GM21526 (cell line): ENCODE results near the gene HBS1L.

ENCODE experiments used
- ATAC-seq: cut with Tn5 transposase; IDR thresholded peaks from one replicate; pipeline ENCODE4 v1.9.1; 2021; ENCODE audit warnings: moderate library complexity; ENCODE audit not compliant: unreplicated experiment, low FRiP score

HBS1L gene

DNA sequence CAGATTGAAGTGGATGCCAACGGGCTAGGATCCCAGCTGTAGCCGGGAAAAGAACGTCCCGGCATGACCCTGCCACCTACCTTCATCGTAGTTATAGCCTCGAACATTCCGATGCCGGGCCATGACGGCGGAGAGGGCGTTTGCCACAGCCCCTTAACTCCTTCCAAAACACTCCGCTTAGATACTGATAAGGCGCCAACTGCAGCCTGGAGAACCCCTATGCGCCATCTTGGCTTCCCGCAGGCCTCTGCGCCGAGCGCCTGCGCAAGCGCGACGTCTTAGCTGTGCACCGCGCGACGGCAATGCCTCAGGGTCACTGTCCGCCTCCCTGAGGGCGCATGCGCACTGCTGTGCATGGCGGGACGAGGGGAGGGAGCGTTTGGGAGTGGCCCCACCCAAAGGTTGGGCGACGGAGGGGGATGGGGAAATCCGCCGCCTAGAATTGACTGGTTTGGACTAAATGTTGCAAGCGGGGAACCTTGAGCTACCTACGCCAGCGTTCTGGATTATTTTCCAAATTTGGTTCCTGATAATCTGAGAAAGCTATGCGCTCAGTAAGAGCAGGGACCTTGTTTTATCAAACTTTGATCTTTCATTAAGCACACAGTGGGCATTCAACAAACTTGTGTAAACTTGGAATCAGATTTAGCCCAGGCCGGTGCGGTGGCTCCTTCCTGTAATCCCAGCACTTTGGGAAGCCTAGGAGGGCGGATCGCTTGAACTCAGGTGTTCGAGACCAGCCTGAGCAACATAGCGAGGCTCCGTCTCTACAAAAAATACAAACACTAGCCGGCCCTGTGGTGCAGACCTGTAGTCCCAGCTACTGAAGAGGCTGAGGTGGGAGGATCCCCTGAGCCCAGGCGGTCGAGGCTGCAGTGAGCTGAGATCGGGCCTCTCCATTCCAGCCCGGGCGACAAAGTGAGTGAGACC lies at the start of gene HBS1L:
Gene HBS1L, minus strand, starts transcription at position 254 of the 930 bp plus-strand sequence. Its CDS starts 131 bp downstream, at position 123.
- peak; percentile 93 for ATAC-seq

DNA sequence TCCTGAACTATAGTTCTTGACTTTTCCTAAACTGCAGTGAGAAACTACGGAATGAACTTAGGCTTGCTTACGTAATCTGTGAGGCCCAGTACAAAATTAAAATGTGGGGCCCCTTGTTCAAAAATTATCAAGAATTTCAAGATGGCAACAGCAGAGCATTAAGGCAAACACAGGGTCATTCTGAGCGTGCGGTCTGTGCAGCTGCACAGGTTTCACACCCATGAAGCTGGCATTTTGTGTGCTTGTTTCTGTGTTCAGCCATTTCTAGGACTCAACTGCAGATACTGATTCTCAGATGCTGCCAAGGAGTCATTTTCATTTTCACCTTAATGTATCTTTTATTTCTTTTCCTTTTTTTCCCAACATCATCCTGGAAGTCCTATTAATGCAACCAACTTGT lies 49.6 kb upstream of the HBS1L start:
- ATAC-seq: no peak

DNA sequence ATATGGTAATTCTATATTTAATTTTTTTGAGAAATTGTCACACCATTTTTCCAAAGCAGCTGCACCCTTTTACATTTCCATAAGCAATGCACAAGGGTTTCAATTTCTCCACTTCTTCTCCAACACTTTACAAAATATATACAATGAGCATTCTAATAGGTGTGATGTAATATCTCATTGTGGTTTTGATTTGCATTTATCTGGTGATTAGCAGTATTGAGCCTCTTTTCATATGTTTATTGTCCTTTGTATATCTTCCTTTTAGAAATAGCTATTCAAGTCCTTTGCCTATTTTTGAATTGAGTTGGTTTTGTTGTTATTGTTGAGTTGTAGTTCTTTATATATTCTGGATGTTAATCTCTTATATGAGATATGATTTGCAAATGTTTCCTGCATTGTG lies 47.6 kb upstream of the HBS1L start:
- no peak for ATAC-seq

DNA sequence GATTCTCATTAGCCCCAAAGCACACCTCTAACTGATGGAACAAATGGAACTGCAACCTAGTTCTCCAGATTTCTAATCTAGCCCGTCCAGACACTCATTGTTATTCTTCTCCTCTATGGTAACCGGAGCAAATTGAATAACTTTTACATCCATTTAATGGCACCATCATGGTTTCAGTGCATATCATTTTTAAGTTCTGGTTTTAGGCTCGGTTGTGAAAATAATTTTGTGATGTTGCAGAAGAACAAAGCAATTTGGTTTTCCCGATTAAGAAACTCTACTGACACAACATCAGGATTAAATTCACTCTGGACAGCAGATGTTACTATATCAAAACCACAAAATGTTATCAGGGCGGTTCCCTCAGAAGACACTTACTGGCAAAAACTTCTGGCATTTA lies 42.5 kb upstream of the HBS1L start:
- ATAC-seq: no peak

DNA sequence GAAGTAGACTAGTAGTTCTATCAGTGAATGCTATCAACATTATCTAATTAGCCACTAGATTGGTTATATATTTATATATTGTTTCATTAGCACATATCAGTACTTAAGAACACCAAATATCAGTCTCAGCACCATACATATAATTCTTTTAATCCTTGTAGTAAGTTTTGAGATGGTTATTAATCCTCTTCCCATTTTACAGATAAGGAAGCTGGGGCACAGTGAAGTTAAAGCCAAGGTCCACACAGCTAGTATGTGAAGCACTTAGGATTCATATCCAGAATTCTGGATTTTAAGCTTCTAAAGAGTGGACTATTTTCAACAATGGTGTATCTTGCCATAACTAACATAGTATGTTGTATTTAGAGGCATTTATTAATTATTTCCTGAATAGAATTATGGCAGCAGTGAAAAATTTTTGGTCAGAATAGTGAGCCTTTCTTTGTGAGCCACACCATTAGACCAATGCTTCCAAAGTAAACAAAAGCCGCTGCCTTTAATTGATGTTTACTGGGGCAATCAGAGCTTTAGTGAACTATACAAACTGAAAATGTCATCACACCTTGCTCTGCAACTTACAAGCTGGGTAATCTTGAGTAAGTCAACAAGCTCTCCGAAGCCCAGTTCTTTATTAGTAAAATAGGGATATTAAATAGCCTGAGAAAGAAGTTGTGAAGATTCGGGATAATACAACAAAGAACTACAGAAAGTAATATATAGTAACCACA lies 41.9 kb upstream of the HBS1L start:
- no peak for ATAC-seq

DNA sequence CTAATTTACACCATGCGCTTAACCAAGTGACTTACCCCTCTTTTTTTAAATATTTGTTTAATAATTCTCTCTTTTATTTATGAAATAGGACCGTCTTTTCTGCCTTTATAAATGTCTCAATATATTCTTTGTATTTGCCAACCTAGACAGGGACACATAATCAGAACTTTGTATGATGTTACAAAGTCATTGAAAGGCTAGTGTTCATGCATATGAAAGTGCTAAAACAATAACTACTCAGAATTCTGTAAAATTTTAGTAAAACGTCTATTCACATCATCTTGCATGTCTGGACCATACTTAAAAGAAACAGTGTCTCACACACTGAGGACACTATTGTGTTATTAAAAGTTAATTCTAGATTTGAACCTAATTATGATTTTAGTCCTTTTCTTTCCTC lies 41.1 kb upstream of the HBS1L start:
- ATAC-seq: no peak

DNA sequence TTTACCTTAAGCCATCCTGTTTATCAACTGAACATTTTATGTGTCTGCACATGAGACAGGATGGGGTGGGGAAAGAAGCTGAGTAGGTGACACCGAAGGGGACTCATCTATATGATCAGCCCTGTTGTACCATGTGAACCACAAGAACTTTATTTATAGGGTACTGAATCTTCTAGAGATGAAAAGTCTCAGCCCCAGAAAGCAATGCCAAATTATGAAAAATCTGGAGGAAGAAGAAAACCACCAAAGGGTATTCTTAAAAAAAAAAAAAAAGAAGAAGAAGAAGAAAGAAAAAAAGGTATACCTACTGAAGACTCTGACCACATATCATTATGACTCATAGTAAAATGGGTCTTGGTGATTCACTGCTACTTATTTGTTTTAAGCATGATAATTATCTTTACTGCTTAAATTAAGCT lies 39.8 kb upstream of the HBS1L start:
- ATAC-seq: no peak

DNA sequence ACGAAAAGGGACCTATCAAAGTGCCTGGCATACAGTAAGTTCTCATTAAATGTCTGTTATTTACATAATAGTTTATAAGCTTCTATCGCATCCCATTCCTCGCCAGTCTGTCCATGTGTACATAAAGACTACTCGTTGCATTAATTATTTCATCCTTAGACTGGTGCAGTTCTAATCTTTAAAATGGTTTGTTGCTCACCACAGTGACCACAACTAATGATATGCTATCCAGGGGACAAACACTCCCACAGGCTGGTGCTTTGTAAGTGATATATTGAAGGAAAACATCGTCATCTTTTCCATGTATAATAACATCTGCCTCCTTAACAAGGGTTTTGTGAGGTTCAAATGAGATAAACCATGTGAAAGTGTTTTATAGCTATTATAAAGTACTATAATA lies 39.0 kb upstream of the HBS1L start:
- ATAC-seq: no peak

DNA sequence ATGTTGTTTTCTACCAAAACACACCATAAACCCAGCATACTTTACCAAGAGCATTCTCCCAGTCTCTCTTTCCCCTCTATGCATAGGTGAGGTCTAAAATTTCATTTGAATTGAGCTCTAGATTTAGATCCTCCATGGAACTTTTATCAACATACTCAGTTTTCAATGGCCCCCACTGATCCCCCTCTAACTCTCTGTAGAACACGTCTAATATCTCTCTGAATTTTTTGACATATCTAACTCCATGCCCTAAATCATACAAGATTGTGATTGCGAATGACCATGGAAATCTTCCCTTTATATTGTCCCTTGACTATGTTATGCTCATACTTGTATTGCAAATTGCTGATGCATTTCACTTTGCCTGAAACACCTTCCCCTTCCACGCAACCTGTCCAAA lies 38.1 kb upstream of the HBS1L start:
- ATAC-seq: no peak

DNA sequence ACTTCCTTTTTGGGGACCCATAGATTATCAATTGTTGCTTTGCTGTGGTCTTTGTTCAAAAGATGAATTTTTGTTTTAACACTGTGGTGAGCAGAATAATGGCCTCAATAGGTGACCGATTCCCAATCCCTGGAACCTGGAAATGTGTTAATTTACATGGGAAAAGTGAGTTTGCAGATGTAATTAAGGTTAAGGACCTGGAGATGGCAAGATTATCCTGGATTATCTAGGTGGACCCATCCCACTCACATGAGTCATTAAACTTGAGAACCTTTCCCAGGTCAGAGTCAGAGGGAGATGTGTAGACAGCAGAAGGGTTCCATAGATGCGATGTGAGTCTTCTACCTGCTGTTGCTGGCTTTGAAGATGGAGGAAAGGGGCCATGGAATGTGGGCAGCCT lies 36.2 kb upstream of the HBS1L start:
- no peak for ATAC-seq

DNA sequence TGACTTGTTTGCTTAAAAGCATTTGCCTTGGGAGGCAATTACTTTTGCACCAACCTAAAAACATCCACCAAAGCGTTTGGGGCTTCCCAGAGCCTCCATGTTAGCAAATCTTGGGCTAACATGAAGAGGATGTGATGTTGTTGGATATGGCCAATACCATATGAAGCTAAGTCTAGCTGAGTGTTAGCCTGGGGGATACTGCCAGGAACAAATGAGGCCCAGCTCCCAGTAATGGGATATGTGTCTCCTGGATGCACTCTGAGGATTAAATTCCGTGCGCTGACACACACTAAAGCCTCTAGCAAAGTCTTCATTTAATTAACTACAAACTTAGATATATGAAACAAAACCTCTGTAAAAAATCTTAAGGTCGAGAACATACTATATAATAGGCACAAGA lies 35.3 kb upstream of the HBS1L start:
- no peak for ATAC-seq

DNA sequence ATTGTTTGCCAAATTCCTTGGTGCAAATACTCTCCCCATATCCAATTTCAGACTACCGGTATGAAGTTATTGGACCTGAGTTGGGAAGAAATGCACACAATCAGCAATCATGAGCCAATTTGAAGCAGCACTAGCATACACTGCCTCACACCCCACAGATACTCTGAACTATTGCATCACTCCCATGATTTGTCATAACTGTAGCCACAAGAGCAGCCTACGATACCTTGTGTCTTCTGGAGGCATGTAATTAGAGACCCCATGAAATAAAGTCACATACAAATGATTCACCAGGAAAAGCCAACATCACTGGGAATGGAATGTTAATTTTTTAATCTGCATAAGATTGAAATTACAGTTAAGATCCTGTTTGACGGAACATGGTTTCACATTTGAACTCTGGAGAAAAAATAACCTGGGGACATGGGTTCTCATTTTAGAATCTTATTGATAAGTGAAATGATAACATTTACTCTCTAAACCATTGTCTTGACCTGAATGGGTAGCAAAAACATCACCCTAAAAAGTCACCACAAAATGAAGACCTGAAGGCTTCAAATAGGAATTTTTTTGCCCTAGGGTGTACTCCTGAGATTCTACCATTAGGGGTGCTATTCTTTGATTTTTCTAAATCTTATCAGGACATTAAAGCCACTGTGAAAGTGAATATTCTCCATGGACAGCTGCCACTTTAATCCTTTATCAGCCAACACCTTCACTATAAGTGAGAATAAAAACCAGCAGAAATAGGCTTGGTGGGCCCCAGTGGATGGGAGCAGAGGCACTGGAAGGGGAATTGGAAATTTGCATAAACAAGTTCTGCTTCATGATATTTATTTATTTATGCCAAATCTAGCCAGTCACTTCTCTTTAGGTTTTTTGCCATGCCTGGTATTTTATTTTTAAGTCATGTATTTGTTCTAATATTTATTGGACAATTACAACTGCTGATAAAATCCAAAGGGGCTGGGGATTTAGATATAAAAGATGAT lies 34.5 kb upstream of the HBS1L start:
- peak; percentile 74 for ATAC-seq

DNA sequence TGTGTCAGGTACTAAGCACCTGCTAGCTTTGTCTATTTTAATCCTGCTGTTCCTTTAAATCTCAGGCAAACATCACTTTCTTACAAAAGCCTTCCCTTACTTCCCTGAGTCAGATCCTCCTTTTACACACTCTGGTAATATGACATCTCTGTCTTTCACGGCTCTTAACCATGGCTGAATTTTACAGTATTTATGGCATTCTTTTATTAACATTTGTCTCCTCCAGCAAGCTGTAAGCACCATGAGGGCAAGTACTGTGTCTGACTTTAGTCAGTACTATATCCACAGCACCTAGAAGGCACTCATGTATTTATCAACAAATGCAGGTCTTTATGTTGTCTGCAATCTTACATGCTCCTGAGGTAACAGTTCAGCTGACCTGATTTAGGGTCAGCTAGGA lies 33.7 kb upstream of the HBS1L start:
- no peak for ATAC-seq

DNA sequence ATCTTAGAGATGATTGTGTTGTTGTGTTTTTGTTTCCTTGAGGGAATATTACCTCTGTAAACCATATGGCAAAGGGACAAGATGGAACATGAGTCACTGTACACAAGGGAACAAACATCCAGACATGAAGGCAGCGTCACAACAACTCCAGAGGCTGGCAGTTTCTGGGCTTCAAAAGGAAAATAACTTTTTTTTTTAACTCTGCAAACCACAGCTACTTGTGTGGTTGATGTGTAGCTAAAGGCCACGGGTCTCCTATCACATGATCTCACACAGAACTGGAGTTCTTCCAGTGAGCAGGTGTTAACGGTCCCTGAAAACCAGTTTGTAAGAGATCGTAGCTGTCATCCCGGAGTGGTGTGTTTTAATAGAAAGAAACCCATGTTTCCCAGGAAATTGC lies 33.2 kb upstream of the HBS1L start:
- no peak for ATAC-seq

DNA sequence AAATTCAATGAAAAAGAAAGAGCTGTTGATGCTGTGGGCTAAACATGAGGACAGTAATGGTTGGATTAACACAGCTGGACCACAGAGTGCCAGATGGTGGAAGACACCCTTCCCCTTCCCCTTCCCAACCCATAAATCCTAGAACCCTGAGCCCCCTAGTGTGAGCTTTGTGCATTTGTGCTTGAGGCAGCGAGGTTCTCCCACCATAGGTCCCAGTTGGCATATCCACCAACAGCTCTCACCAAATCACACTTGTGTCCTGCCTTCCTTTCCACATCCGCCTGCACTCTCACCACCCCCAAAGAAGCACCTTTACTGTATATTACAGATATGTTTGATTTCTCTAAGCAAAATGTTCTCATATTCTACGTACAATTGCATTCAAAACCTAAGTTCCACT lies 32.8 kb upstream of the HBS1L start:
- no peak for ATAC-seq

DNA sequence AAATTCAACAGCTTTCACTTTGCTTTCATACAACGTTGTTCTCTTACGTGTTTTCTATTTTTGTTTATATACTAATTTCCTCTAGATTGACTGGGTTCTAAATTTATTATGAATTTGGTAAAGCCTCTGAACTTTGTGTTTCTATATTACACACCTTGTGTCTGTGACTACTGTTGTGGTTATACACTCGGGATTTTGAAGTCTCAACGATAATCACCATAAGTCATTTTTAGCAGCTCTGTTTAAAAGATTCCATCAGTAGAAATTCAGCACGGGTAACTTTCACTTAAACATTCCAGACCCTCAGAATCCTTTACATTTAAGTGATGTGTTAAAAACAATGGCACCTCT lies 31.8 kb upstream of the HBS1L start:
- ATAC-seq: no peak

DNA sequence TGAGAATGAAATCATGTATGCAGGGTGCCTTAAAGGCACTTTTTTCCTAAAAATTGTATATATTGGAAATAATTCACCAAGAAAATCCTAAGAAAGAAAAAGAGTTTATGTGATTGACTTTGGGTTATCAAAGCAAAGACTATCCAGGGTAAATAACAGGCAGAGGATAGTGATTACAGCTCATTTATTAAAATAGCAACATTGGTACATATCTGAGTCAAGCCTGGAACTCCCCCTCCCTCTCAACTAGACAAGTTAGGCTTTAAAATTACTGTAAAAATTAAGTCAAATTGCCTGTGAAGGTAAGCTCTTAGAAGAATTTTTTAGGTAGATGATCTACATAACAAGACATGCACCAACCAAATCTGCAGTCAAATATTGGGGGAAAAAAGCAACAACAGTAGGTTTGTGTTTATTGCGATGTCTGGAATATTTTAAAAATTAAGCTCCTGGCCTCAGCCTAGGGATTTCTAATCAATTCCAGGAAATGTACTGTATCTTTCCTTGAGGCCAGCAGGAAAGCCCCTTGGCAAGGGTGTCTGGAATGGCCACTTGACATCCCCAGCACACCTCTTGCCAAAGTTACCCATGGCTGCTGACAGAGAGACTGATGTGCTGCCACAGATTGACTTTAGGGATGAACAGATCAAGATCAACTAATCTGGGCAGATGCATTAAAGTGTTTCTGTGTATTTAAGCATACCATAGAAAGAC lies 31.2 kb upstream of the HBS1L start:
- no peak for ATAC-seq

DNA sequence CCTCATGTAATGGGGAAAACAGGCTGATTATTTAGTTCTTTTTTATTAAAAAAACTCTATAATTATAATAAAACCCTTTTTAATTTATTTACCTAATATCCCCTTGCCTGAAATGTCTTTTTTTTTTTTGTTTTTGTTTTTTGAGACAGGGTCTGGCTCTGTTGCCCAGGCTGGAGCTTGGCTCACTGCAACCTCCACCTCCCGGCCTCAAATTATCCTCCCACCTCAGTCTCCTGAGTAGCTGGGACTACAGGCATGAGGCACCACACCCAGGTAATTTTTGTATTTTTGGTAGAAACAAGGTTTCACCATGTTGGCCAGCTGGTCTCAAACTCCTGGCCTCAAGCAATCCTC lies 30.3 kb upstream of the HBS1L start:
- no peak for ATAC-seq

DNA sequence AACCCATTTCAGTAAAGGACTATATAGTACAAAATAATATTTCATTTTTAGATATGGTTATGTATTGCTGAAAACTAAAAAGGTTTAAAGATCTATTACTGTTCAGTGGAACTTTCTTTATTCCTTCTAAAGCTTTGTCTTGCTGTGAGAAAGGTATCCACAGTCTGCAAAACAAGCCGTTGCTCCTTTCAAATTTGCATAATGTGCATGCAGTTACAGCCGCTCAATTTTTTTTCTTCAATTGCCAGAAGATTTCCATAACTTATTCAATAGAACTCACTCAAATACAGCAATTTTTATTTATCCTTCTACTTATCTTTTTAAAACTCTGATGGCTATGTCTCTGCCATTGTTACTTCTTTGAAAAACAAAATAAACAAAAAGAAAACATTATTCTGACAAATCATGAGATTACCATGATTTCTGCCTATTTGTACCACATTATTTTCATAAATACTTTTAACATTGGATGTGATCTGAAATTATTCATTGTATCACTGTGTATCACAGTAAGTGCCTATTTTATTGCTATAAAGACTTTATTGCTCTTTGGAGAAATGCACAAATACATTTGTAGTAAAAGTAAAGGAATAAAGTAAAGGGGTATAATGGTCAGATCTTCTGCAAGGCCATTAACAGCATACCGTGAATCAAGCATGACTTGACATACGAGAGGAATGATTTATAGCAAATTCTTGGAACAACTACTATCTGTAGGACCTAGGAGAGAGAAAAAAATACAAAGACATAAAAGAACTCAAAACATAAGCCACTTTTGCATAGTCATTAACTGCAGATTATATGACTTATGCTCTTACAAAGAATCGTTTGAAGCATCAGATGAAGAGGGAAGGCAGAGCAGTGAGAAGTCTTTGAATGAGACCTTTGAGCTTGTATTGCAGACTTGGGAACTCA lies 29.6 kb upstream of the HBS1L start:
- ATAC-seq: no peak
